ENCODE results near the gene ZNF587B. TPM values are rescaled to one million over a fixed set of nuclear protein-coding genes. Genes with fewer than 3 reads are reported as not detected.
A peak's percentile ranks its signal among the peaks of the same experiment; 100 is the strongest.

The ZNF587B gene
- 10 to 100 TPM; 16.1 to 34.4 (median 22.0) TPM for total RNA-seq

DNA sequence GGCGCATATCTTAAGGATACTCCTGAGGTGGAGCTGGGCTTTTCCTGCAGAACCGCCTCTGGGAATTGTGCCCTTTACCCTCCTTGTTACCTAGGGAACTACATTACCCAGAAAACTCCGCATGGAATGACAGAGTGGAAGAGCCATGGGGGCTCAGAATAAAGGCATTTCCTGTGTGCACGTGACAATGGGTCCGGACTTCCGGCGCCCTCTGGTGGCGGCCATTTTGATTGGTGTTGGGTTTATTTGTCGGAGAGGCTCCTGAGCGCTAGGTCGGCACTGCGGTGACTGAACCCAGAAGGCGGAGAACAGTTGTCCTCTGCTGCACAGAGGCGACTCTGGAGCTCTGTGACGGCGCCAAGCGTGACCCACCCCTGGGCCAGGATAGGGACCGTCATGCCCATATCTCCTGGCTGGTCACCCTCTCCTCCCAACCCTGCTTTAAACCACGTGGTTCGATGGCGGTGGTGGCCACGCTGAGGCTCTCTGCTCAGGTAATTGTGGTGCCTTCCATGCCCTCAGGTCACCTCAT, at the start of gene ZNF587B:
TSS of gene ZNF587B (plus strand) at position 229 of the 532 bp plus-strand sequence. CDS start at position 459, 230 bp downstream.
- in situ Hi-C loops (cut with MboI; ENCODE audit: low pct_ligation_motif_present in 1 of 4, low pct_unique_long_range_greater_than_20kb in 1 of 4, low sequenced_read_pairs in 3 of 4), result no loop called here
- intact Hi-C loops (cut with DNase I; ENCODE audit: low total_unique reads), result no loop called here
- peak within 1 kb of the TSS; percentile 11 to 39 (median 16) for H3K4me3 ChIP-seq
- no peaks in the 10 kb centered on the region for H3K36me3 ChIP-seq
- WGBS, 2 donors (ENCODE audit: low coverage in 1 of 2), result 61% methylated on average over 22 of the region's 22 CpGs; no CpG with 5 or more reads in 1 of the 2 donors
- H3K27me3 ChIP-seq, result no peaks in the 10 kb centered on the region
- peaks cover 0 to 5% (median 0%) of the 10 kb centered on the region in 4 donors for H3K4me1 ChIP-seq
- H3K9me3 ChIP-seq, result no peaks in the 10 kb centered on the region
- DNase-seq, result peak; percentile 64
- H3K27ac ChIP-seq, result peak within 1 kb of the TSS in 3 of 4 donors; percentile 31 to 69 (median 46)
- peak in 1 of 3 donors; percentile 7 for TF ChIP-seq POLR2AphosphoS5 (IDR thresholded peaks at IDR 0.05)
- TF ChIP-seq POLR2A (IDR thresholded peaks at IDR 0.05), result no peak
- TF ChIP-seq, protein P1, sequence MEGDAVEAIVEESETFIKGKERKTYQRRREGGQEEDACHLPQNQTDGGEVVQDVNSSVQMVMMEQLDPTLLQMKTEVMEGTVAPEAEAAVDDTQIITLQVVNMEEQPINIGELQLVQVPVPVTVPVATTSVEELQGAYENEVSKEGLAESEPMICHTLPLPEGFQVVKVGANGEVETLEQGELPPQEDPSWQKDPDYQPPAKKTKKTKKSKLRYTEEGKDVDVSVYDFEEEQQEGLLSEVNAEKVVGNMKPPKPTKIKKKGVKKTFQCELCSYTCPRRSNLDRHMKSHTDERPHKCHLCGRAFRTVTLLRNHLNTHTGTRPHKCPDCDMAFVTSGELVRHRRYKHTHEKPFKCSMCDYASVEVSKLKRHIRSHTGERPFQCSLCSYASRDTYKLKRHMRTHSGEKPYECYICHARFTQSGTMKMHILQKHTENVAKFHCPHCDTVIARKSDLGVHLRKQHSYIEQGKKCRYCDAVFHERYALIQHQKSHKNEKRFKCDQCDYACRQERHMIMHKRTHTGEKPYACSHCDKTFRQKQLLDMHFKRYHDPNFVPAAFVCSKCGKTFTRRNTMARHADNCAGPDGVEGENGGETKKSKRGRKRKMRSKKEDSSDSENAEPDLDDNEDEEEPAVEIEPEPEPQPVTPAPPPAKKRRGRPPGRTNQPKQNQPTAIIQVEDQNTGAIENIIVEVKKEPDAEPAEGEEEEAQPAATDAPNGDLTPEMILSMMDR (IDR thresholded peaks at IDR 0.05), result peak; percentile 32 to 50 (median 39)
- no peak for TF ChIP-seq EP300 (IDR thresholded peaks at IDR 0.05; ENCODE audit: low read depth)

DNA sequence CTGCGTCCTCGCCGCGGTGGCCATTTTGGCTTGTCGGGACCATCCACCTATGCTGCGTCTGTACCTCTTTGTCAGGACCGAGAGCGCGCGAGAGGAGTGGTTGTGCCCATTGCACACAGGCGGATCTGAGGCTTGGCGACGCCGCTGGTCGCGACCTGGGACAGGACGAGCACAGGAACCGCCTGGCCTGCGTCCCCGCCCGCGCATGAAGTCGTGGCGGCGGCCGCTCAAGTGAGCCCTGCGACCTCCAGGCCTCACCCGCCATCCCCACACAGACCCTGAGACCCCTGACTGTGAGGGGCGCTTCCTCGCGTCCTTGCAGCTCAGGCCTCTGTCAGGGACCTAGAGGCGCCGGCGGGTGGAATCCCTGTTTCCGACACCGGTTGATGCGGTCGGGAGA, 43.8 kb upstream of the ZNF587B start:
- Histone ChIP-seq H3K27ac (no peak overlapping the region), H3K4me3 (no peak overlapping the region), H3K36me3 (peaks cover 0 to 34% (median 11%) of the 10 kb centered on the region in 4 donors), H3K4me1 (no peaks in the 10 kb centered on the region), H3K9me3 (peaks cover 23 to 48% of the 10 kb centered on the region in 2 donors), H3K27me3 (no peaks in the 10 kb centered on the region)
- TF ChIP-seq POLR2A (IDR thresholded peaks at IDR 0.05) (no peak), EP300 (IDR thresholded peaks at IDR 0.05; ENCODE audit: low read depth) (no peak), POLR2AphosphoS5 (IDR thresholded peaks at IDR 0.05) (no peak)
- TF ChIP-seq, protein P1 (IDR thresholded peaks at IDR 0.05), result no peak
- intact Hi-C loops (cut with DNase I; ENCODE audit: low total_unique reads) (no loop called here), in situ Hi-C loops (cut with MboI; ENCODE audit: low pct_ligation_motif_present in 1 of 4, low pct_unique_long_range_greater_than_20kb in 1 of 4, low sequenced_read_pairs in 3 of 4) (no loop called here)
- DNase-seq, result no peak
- 95% methylated on average over 38 of the region's 38 CpGs; no CpG with 5 or more reads in 1 of the 2 donors for WGBS, 2 donors (ENCODE audit: low coverage in 1 of 2)

DNA sequence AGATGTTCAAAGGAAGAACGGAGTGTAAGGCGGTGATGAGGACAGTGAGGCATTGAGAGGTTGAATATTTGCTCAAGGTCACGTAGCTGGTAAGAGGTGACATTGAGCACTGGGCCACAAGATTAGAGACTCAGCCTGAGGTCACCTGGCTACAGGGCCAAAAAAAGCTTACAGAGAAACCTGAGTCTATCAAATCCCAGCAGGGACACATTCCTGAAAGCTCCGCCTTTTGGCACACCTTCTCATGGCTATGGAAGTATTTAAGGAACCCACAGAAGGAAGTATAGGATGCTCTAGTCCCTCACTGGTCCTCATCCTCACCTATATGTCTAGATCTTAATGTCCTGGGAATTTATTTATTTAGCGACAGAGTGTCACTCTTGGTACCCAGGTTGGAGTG, 43.2 kb upstream of the ZNF587B start:
- no peak overlapping the region for H3K4me3 ChIP-seq
- H3K27me3 ChIP-seq, result no peaks in the 10 kb centered on the region
- H3K9me3 ChIP-seq, result peaks cover 23 to 44% of the 10 kb centered on the region in 2 donors
- no peaks in the 10 kb centered on the region for H3K4me1 ChIP-seq
- 100% methylated on average over 2 to 5 of the region's 5 CpGs for WGBS, 2 donors (ENCODE audit: low coverage in 1 of 2)
- intact Hi-C loops (cut with DNase I; ENCODE audit: low total_unique reads) (no loop called here), in situ Hi-C loops (cut with MboI; ENCODE audit: low pct_ligation_motif_present in 1 of 4, low pct_unique_long_range_greater_than_20kb in 1 of 4, low sequenced_read_pairs in 3 of 4) (no loop called here)
- TF ChIP-seq, protein P1 (IDR thresholded peaks at IDR 0.05), result no peak
- TF ChIP-seq EP300 (IDR thresholded peaks at IDR 0.05; ENCODE audit: low read depth), result no peak
- TF ChIP-seq POLR2AphosphoS5 (IDR thresholded peaks at IDR 0.05), result no peak
- no peak for TF ChIP-seq POLR2A (IDR thresholded peaks at IDR 0.05)
- peaks cover 0 to 34% (median 13%) of the 10 kb centered on the region in 4 donors for H3K36me3 ChIP-seq
- DNase-seq, result no peak
- no peak overlapping the region for H3K27ac ChIP-seq

DNA sequence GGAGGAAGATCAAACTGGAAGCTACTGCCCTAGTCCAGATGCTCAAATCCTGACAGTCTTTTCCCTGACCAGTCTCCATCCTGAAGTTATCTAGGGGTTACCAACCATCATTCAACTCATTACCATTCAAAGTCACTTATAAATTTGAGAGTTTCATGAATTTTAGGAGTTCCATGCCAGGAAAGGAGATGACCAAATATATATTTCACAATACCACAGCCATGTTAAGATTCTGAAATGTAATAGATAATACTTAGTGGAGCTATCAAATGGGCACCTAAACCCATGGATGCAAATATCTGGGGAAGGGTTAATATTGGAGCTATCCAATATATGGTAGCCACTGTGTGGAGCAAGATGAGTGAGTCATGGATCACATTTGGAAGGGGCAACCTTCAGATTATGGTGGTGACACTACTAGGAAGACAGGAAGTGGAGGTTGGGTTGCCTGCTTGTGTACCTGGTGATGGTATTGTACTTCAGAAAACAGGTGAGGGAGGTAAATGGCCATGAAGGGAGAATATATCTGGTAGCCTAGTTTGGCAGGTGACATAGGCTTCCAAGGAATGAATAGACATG, 41.9 kb upstream of the ZNF587B start:
- no peak for TF ChIP-seq EP300 (IDR thresholded peaks at IDR 0.05; ENCODE audit: low read depth)
- no peak for TF ChIP-seq POLR2AphosphoS5 (IDR thresholded peaks at IDR 0.05)
- TF ChIP-seq POLR2A (IDR thresholded peaks at IDR 0.05), result no peak
- TF ChIP-seq, protein P1 (IDR thresholded peaks at IDR 0.05), result no peak
- Histone ChIP-seq H3K4me1 (no peaks in the 10 kb centered on the region), H3K27me3 (no peaks in the 10 kb centered on the region), H3K9me3 (peaks cover 19 to 34% of the 10 kb centered on the region in 2 donors), H3K27ac (no peak overlapping the region), H3K4me3 (no peak overlapping the region), H3K36me3 (peaks cover 0 to 31% (median 13%) of the 10 kb centered on the region in 4 donors)
- no peak for DNase-seq
- intact Hi-C loops (cut with DNase I; ENCODE audit: low total_unique reads) (no loop called here), in situ Hi-C loops (cut with MboI; ENCODE audit: low pct_ligation_motif_present in 1 of 4, low pct_unique_long_range_greater_than_20kb in 1 of 4, low sequenced_read_pairs in 3 of 4) (no loop called here)
